HepG2 (cell line): ENCODE data around the gene LTB4R2. TPM values are rescaled to one million over a fixed set of nuclear protein-coding genes. Genes with fewer than 3 reads are reported as not detected.
A peak's percentile ranks its signal among the peaks of the same experiment; 100 is the strongest.

Source experiments
- E2F2 ChIP-seq: sonication (generic); formaldehyde crosslinking; IDR thresholded peaks from 2 replicates; pipeline ENCODE4 v1.4.0; 2020; ENCODE audit warnings: missing genetic modification reagents, borderline replicate concordance
- FOXM1 ChIP-seq: sonication (generic); formaldehyde crosslinking; IDR thresholded peaks from 2 replicates; pipeline ENCODE4 v1.5.0; 2020; ENCODE audit warnings: missing genetic modification reagents
- HOXA7 ChIP-seq: sonication (generic); formaldehyde crosslinking; IDR thresholded peaks from 2 replicates; pipeline ENCODE4 v1.8.1; 2022; ENCODE audit warnings: mild to moderate bottlenecking, missing genetic modification reagents, moderate library complexity
- KLF12 ChIP-seq: sonication (generic); formaldehyde crosslinking; IDR thresholded peaks from 2 replicates; pipeline ENCODE4 v1.4.0; 2020; ENCODE audit warnings: missing genetic modification reagents, borderline replicate concordance
- NFIC ChIP-seq: IDR thresholded peaks from 2 replicates; pipeline ENCODE4 v1.6.1; 2012; ENCODE audit warnings: mild to moderate bottlenecking, low read length, inconsistent platforms
- POGZ ChIP-seq: sonication (generic); formaldehyde crosslinking; IDR thresholded peaks from 2 replicates; pipeline ENCODE4 v1.4.0; 2020; ENCODE audit warnings: mild to moderate bottlenecking, missing genetic modification reagents
- SALL1 ChIP-seq: sonication (generic); formaldehyde crosslinking; IDR thresholded peaks from 2 replicates; pipeline ENCODE4 v1.8.0; 2022; ENCODE audit warnings: mild to moderate bottlenecking, missing genetic modification reagents
- SETDB1 ChIP-seq: sonication (generic); formaldehyde crosslinking; IDR thresholded peaks from 2 replicates; pipeline ENCODE4 v1.5.1; 2020; ENCODE audit warnings: missing genetic modification reagents, mild to moderate bottlenecking, borderline replicate concordance
- SMAD3 ChIP-seq: sonication (generic); formaldehyde crosslinking; IDR thresholded peaks from 2 replicates; pipeline ENCODE4 v1.4.0; 2020; ENCODE audit warnings: missing genetic modification reagents
- THAP7 ChIP-seq: sonication (generic); formaldehyde crosslinking; IDR thresholded peaks from 2 replicates; pipeline ENCODE4 v1.8.1; 2023; ENCODE audit warnings: mild to moderate bottlenecking, missing genetic modification reagents
- TSC22D2 ChIP-seq: sonication (generic); formaldehyde crosslinking; IDR thresholded peaks from 2 replicates; pipeline ENCODE4 v1.5.1; 2020; ENCODE audit warnings: missing genetic modification reagents, mild to moderate bottlenecking, borderline replicate concordance
- ZBTB33 ChIP-seq: sonication (generic); formaldehyde crosslinking; IDR thresholded peaks from 2 replicates; pipeline ENCODE4 v1.4.0; 2020; ENCODE audit warnings: missing genetic modification reagents
- ZFY ChIP-seq: sonication (generic); formaldehyde crosslinking; IDR thresholded peaks from 2 replicates; pipeline ENCODE4 v1.4.0; 2020; ENCODE audit warnings: missing genetic modification reagents
- ZHX2 ChIP-seq, 2 experiments: sonication (generic) in 1 of 2; formaldehyde crosslinking in 1 of 2; IDR thresholded peaks; 2 replicates each; pipeline versions ENCODE4 v1.6.1 to v1.9.0; 2014 to 2022; ENCODE audit warnings: antibody characterized with exemption in 1 of 2, borderline replicate concordance in 1 of 2, inconsistent platforms in 1 of 2, low read depth in 1 of 2, missing genetic modification reagents in 1 of 2
- ZMYM4 ChIP-seq: sonication (generic); formaldehyde crosslinking; IDR thresholded peaks from 2 replicates; pipeline ENCODE4 v1.8.1; 2023; ENCODE audit warnings: mild to moderate bottlenecking, missing genetic modification reagents
- ZNF260 ChIP-seq: sonication (generic); formaldehyde crosslinking; IDR thresholded peaks from 2 replicates; pipeline ENCODE4 v1.4.0; 2020; ENCODE audit warnings: missing genetic modification reagents, low read depth, mild to moderate bottlenecking, borderline replicate concordance
- ZNF552 ChIP-seq: sonication (generic); formaldehyde crosslinking; IDR thresholded peaks from 2 replicates; pipeline ENCODE4 v1.9.0; 2022; ENCODE audit warnings: missing genetic modification reagents, mild to moderate bottlenecking, borderline replicate concordance
- ZNF569 ChIP-seq: sonication (generic); formaldehyde crosslinking; IDR thresholded peaks from 2 replicates; pipeline ENCODE4 v1.5.0; 2020; ENCODE audit warnings: mild to moderate bottlenecking, missing genetic modification reagents, moderate library complexity, borderline replicate concordance
- ZSCAN9 ChIP-seq: IDR thresholded peaks from 2 replicates; pipeline ENCODE4 v1.6.1; 2016; ENCODE audit warnings: borderline replicate concordance
- polyA plus RNA-seq, 8 experiments: library from polyadenylated mRNA; depleted of rRNA in 3 of 8; stranded (reverse) in 7 of 8; unstranded in 1 of 8; fragments of >200 nt; fragmentation: Illumina TruSeq in 4 of 8; extraction: Trizol in 4 of 8; gene quantifications; 2 replicates each; pipeline versions ENCODE4 v1.2.1 to v1.2.3, GENCODE V29; 2011 to 2016; ENCODE audit warnings: low read depth in 4 of 8, missing spikeins in 1 of 8, mixed read lengths in 1 of 8; ENCODE audit not compliant: insufficient read depth in 1 of 8
- total RNA-seq, 5 experiments: library from RNA; depleted of rRNA; stranded (reverse); fragments of >200 nt; fragmentation: Illumina TruSeq; extraction: Trizol; gene quantifications; 2 replicates each; pipeline ENCODE4 v1.2.3, GENCODE V29; 2016; ENCODE audit warnings: low read depth in 1 of 5

The LTB4R2 gene
- total and polyA plus RNA-seq, 2 of the 13 experiments (the other 11 are each of a cell fraction or from before 2014, with no cell fraction given), result 3.9 to 6.9 TPM

GRCh38 chr14:24343795-24344660, 34.1 kb downstream of the LTB4R2 start (continued):
- TF ChIP-seq SETDB1 (CRISPR knock-in tag), result no peak
- TF ChIP-seq E2F2 (CRISPR knock-in tag), result no peak
- TF ChIP-seq FOXM1 (CRISPR knock-in tag), result no peak
- no peak for TF ChIP-seq ZHX2 (IDR thresholded peaks at IDR 0.05; ENCODE audit: low read depth)
- no peak for TF ChIP-seq ZHX2 (CRISPR knock-in tag; IDR thresholded peaks at IDR 0.05; ENCODE audit: borderline replicate concordance)
- no peak for TF ChIP-seq HOXA7 (CRISPR knock-in tag)
- TF ChIP-seq ZNF569 (CRISPR knock-in tag), result no peak
- no peak for TF ChIP-seq ZFY (CRISPR knock-in tag)
- no peak for TF ChIP-seq TSC22D2 (CRISPR knock-in tag)
- TF ChIP-seq ZNF552 (CRISPR knock-in tag), result no peak
- no peak for TF ChIP-seq THAP7 (CRISPR knock-in tag)
- TF ChIP-seq ZMYM4 (CRISPR knock-in tag), result no peak
- TF ChIP-seq ZBTB33 (CRISPR knock-in tag), result no peak
- TF ChIP-seq SALL1 (CRISPR knock-in tag), result peak; percentile 56; the same call in 1 of the 2 replicates
- TF ChIP-seq SMAD3 (CRISPR knock-in tag), result no peak
- TF ChIP-seq KLF12 (CRISPR knock-in tag), result no peak
- TF ChIP-seq NFIC, result no peak
- TF ChIP-seq POGZ (CRISPR knock-in tag), result no peak
- TF ChIP-seq ZNF260 (CRISPR knock-in tag), result no peak
- TF ChIP-seq ZSCAN9 (CRISPR knock-in tag), result no peak
